ENCODE data around the gene ADAMTSL2.

Gene ADAMTSL2

GRCh38 chr9:133595910-133596309, 61.4 kb downstream of the ADAMTSL2 start:
- Histone ChIP-seq H3K4me2 (ENCODE audit: low read length) (no peak overlapping the region), H3K4me3 (ENCODE audit: low read length) (no peak overlapping the region), H2AFZ (ENCODE audit: low read depth, low read length) (no peak overlapping the region), H3K27ac (ENCODE audit: low read length) (no peak overlapping the region), H4K20me1 (ENCODE audit: insufficient read depth, low read length) (no peaks in the 10 kb centered on the region), H3K27me3 (ENCODE audit: low read depth, low read length) (no peaks in the 10 kb centered on the region; the same call in 1 of the 2 replicates), H3K36me3 (replicated peaks; ENCODE audit: low read depth, low read length) (no peaks in the 10 kb centered on the region), H3K79me2 (ENCODE audit: low read length) (no peaks in the 10 kb centered on the region), H3K9me3 (ENCODE audit: insufficient read depth, low read length) (peaks cover 16% of the 10 kb centered on the region; the same call in 1 of the 2 replicates), H3K9ac (ENCODE audit: low read length) (no peak overlapping the region), H3K4me1 (ENCODE audit: low read length) (no peaks in the 10 kb centered on the region)
- no peak for TF ChIP-seq EZH2phosphoT487 (IDR thresholded peaks at IDR 0.05; ENCODE audit: low read depth)
- TF ChIP-seq, protein P1, sequence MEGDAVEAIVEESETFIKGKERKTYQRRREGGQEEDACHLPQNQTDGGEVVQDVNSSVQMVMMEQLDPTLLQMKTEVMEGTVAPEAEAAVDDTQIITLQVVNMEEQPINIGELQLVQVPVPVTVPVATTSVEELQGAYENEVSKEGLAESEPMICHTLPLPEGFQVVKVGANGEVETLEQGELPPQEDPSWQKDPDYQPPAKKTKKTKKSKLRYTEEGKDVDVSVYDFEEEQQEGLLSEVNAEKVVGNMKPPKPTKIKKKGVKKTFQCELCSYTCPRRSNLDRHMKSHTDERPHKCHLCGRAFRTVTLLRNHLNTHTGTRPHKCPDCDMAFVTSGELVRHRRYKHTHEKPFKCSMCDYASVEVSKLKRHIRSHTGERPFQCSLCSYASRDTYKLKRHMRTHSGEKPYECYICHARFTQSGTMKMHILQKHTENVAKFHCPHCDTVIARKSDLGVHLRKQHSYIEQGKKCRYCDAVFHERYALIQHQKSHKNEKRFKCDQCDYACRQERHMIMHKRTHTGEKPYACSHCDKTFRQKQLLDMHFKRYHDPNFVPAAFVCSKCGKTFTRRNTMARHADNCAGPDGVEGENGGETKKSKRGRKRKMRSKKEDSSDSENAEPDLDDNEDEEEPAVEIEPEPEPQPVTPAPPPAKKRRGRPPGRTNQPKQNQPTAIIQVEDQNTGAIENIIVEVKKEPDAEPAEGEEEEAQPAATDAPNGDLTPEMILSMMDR (IDR thresholded peaks at IDR 0.05; ENCODE audit: low read depth, low read length) = no peak

DNA sequence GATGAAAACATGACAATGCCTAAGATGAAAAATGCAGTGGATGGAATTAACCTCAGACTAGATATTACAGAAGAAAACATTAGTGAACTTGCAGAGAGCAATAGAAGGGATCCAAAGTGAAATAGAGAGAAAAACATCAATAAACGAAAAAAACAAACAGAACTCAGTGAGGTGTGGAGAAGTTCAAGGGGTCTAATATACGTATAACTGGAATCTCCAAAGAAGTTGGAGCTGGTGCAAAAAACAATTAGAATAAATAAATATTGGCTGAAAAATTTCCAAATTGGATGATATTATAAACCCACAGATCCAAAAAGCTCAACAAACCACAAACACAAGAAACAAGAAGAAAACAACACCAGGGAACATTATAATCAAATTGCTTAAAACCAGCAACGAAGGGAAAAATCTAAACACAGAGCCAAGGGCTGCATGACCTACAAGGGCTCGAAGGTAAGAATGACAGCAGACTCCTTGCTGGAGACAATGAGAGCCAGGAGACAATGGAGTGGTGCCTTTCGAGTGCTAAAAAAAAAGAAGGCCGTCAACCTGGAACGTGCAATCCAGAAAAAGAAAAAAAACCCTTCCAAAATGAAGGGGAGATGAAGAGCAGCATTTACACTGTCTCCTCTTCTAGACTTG, 62.9 kb downstream of the ADAMTSL2 start:
- H3K4me2 ChIP-seq (ENCODE audit: low read length) = no peak overlapping the region
- peaks cover 16% of the 10 kb centered on the region; the same call in 1 of the 2 replicates for H3K9me3 ChIP-seq (ENCODE audit: insufficient read depth, low read length)
- H3K27ac ChIP-seq (ENCODE audit: low read length) = no peak overlapping the region
- no peak overlapping the region for H2AFZ ChIP-seq (ENCODE audit: low read depth, low read length)
- H3K27me3 ChIP-seq (ENCODE audit: low read depth, low read length) = no peaks in the 10 kb centered on the region; the same call in 1 of the 2 replicates
- no peaks in the 10 kb centered on the region for H3K79me2 ChIP-seq (ENCODE audit: low read length)
- no peak overlapping the region for H3K4me3 ChIP-seq (ENCODE audit: low read length)
- TF ChIP-seq EZH2phosphoT487 (IDR thresholded peaks at IDR 0.05; ENCODE audit: low read depth) = no peak
- TF ChIP-seq, protein P1 (IDR thresholded peaks at IDR 0.05; ENCODE audit: low read depth, low read length) = no peak
- no peak overlapping the region for H3K9ac ChIP-seq (ENCODE audit: low read length)
- no peaks in the 10 kb centered on the region for H3K36me3 ChIP-seq (replicated peaks; ENCODE audit: low read depth, low read length)
- H3K4me1 ChIP-seq (ENCODE audit: low read length) = no peaks in the 10 kb centered on the region
- no peaks in the 10 kb centered on the region for H4K20me1 ChIP-seq (ENCODE audit: insufficient read depth, low read length)

DNA sequence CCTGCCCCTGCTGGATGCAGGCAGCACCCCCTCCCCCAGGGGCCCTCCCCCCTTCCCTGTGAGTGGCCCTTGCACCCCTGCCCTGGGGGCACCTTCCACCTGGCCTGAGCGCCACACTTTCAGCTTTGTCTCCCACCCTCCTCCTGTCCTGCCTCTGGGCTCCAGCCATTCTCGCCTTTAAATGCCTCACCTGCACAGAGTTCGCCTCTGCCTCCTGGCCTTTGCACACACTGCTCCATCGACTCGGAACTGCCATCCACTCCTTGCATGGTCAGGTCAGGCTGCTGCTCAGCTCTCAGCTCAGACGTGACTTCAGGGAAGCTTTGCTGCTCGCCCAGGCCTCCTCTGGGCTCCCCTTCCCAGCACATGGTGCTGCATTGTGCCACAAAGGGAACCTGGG, 64.5 kb downstream of the ADAMTSL2 start:
- Histone ChIP-seq H2AFZ (ENCODE audit: low read depth, low read length) (no peak overlapping the region), H3K4me2 (ENCODE audit: low read length) (no peak overlapping the region), H3K79me2 (ENCODE audit: low read length) (no peaks in the 10 kb centered on the region), H3K4me1 (ENCODE audit: low read length) (no peaks in the 10 kb centered on the region), H3K27me3 (ENCODE audit: low read depth, low read length) (peaks cover under 1% of the 10 kb centered on the region; the same call in 1 of the 2 replicates), H3K27ac (ENCODE audit: low read length) (no peak overlapping the region), H3K9ac (ENCODE audit: low read length) (no peak overlapping the region), H3K9me3 (ENCODE audit: insufficient read depth, low read length) (peaks cover 16% of the 10 kb centered on the region; the same call in 1 of the 2 replicates), H4K20me1 (ENCODE audit: insufficient read depth, low read length) (no peaks in the 10 kb centered on the region), H3K36me3 (replicated peaks; ENCODE audit: low read depth, low read length) (no peaks in the 10 kb centered on the region), H3K4me3 (ENCODE audit: low read length) (no peak overlapping the region)
- TF ChIP-seq, protein P1 (IDR thresholded peaks at IDR 0.05; ENCODE audit: low read depth, low read length) = no peak
- no peak for TF ChIP-seq EZH2phosphoT487 (IDR thresholded peaks at IDR 0.05; ENCODE audit: low read depth)

DNA sequence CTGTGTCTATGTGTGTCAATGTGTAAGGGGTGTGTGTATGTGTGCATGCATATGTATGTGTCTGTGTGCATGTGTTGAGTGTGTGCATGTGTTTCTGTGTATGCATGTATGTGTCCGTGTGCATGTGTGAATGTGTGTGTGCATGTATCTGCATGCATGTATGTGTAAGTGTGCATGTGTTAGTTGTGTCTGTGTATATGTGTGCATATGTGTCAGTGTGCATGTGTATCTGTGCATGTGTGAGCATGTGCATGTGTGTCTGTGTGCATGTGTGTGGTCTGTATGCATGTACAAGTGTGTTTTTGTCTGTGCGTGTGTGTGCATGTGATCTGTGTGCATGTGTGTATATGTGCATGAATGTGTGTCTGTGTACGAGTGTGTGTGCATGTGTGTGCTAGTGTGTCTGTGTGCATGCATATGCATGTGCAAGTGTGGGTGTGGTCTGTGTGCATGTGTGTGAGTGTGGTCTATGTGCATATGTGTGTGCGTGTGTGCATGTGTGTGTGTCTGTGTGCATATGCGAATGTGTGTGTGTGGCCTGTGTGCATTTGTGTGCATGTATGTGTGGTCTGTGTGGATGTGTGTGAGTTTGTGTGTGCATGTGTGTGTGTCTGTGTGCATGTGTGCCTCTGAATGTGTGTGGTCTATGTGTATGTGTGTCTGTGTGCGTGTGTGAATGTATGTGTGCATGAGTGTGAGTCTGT, 65.1 kb downstream of the ADAMTSL2 start:
- peaks cover 16% of the 10 kb centered on the region; the same call in 1 of the 2 replicates for H3K9me3 ChIP-seq (ENCODE audit: insufficient read depth, low read length)
- no peak overlapping the region for H3K4me3 ChIP-seq (ENCODE audit: low read length)
- H3K79me2 ChIP-seq (ENCODE audit: low read length) = no peaks in the 10 kb centered on the region
- no peak overlapping the region for H3K27ac ChIP-seq (ENCODE audit: low read length)
- no peaks in the 10 kb centered on the region for H3K36me3 ChIP-seq (replicated peaks; ENCODE audit: low read depth, low read length)
- no peaks in the 10 kb centered on the region for H4K20me1 ChIP-seq (ENCODE audit: insufficient read depth, low read length)
- H3K9ac ChIP-seq (ENCODE audit: low read length) = no peak overlapping the region
- no peak overlapping the region for H2AFZ ChIP-seq (ENCODE audit: low read depth, low read length)
- no peak for TF ChIP-seq EZH2phosphoT487 (IDR thresholded peaks at IDR 0.05; ENCODE audit: low read depth)
- TF ChIP-seq, protein P1 (IDR thresholded peaks at IDR 0.05; ENCODE audit: low read depth, low read length) = no peak
- no peaks in the 10 kb centered on the region for H3K4me1 ChIP-seq (ENCODE audit: low read length)
- peaks cover 6% of the 10 kb centered on the region; the same call in 1 of the 2 replicates for H3K27me3 ChIP-seq (ENCODE audit: low read depth, low read length)
- H3K4me2 ChIP-seq (ENCODE audit: low read length) = no peak overlapping the region
